ENCODE results near the gene TRPM3.

TRPM3 gene

GRCh38 chr9:71121275-71122021, at the start of gene TRPM3:
Gene TRPM3, minus strand, starts transcription at chr9:71121621. Its CDS starts 267 bp downstream, at chr9:71121354.
- no peak for DNase-seq

- no peak for DNase-seq
Measured at GRCh38 chr9:71168418-71168817, 47.0 kb upstream of the TRPM3 start.

- no peak for DNase-seq
Measured at GRCh38 chr9:71162126-71162525, 40.7 kb upstream of the TRPM3 start.

GRCh38 chr9:71157731-71158130, 36.3 kb upstream of the TRPM3 start:
- no peak for DNase-seq

DNA sequence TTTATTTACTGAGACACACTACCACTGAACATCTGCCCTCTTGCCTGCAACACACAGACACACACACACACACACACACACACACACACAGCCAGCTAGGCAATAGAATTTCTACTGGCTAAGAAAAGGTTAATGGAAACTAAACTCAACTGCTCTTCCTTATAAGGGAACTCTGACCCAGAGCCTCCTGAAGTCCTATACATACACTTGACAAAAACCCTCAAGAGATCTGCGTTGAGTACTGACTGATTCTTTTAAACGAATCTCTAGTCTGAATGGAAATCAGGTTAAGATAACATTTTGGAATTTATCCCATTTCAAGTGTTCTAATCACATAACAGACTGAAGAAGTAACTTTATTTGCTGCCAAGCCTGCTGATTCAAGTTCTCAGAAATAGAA, 25.9 kb upstream of the TRPM3 start:
- no peak for DNase-seq

- DNase-seq = no peak
Measured at GRCh38 chr9:71146511-71146910, 25.1 kb upstream of the TRPM3 start.

GRCh38 chr9:71145179-71145578, 23.8 kb upstream of the TRPM3 start:
- no peak for DNase-seq

- DNase-seq = no peak
Measured at GRCh38 chr9:71144495-71144894, 23.1 kb upstream of the TRPM3 start.

- no peak for DNase-seq
Measured at GRCh38 chr9:71136696-71137095, 15.3 kb upstream of the TRPM3 start.

- DNase-seq = no peak
Measured at GRCh38 chr9:71131145-71131544, 9.7 kb upstream of the TRPM3 start.

- no peak for DNase-seq
Measured at GRCh38 chr9:71130521-71130920, 9.1 kb upstream of the TRPM3 start.

DNA sequence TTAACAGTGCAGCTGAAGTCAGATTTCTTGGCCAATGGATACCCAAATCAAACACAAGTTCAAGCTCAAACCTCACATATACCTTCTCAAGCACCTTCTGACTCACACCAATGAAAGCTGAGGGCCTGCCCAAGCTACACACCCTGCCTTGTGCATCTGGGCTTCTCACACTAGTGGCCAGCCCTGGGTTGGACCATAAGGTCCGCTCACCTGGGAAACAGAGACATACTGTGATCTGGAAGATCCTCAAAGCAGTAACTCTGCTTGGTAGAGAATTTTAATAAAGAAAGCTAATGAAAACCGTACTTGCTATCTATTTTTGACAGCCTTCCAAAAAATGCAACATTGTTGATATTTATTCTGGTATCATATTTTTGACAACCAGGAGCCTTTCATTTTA, 7.4 kb upstream of the TRPM3 start:
- DNase-seq = no peak

GRCh38 chr9:71127301-71127700, 5.9 kb upstream of the TRPM3 start:
- DNase-seq = no peak

DNA sequence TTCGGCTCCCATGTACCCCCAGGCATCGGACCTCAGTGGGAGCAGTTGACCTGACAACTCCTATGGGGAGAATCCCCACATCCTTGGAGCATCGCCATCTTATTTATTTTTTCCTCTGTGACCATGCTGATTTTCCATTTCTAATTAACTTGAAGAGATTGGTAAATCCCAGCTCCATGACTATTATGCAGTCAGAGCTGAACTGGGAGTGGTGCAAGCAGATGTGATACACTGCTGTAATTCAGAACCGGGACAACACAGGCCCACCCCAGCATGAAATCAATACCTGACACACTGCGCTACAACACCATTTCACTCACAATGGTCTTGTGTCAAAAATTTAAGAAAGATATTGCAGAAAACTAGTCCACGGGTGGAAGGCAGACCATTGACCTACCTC, 1.0 kb upstream of the TRPM3 start:
- no peak for DNase-seq

DNA sequence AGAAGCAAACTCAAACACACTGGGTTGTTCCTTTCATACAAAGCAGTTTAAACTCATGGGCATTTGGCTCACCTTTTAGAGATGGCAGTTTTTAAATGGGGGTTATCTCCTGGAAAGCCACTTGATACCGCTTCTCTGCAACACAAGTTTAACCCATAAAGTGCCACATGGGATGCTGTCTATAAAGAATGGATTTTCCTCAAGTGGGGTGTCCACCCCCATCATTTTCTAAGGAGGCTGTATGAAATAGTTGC, 528 bp upstream of the TRPM3 start:
- DNase-seq = no peak

DNA sequence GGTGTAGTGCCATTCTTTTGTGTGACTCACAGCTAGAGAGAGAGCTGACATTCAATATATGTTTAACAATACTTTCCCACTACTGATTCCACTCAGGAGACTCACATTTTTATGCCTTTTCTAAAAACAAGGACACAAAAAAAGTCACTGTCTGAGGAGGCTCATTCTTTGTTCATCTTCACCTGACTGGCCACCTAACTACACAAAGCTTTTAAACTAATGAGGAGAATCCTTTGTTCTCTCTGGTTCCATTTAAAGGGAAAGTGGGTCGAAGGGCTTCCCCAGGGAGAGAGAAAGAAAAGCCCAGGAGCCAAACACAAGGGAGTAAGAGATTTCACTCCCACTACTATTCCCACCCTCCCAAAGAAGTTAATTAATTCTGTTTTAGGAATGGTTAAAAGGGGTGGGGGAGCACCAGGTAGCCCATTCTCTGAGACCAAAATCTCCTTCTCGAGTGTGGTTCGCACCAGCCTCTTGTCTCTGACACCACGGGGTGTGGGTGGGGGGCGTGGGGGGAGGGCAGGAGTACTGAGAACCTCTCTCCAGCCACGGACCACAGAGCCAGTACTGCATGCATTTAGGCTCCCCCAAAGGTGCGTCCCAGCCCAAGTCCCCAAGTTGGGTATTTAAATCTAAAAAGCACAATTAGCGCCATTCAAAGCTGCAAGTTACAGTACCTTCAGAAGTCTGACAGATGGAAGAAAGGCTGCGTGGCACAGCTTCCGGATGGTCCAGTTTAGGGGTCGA, 747 bp downstream of the TRPM3 start:
- DNase-seq = no peak

- DNase-seq = no peak
Measured at GRCh38 chr9:71119746-71120145, 1.7 kb downstream of the TRPM3 start.

DNA sequence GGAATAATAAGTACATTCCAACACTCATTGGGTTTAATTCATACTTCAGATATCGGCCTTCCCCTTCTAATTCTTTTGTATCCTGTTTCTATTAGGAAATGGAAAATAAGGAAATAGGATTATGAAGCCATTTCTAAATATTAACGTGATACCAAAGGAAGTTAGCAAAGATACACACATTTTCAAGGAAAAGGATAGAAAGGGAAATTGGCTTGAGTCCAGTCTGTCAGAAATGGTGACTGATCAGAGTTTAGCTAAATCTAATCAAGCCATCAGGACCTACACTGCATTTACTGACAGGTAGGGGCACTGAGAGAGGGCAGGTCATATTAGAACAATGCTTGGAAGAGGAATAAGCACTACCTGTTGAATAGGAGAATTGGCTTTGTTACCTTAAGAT, 3.1 kb downstream of the TRPM3 start:
- DNase-seq = no peak

DNA sequence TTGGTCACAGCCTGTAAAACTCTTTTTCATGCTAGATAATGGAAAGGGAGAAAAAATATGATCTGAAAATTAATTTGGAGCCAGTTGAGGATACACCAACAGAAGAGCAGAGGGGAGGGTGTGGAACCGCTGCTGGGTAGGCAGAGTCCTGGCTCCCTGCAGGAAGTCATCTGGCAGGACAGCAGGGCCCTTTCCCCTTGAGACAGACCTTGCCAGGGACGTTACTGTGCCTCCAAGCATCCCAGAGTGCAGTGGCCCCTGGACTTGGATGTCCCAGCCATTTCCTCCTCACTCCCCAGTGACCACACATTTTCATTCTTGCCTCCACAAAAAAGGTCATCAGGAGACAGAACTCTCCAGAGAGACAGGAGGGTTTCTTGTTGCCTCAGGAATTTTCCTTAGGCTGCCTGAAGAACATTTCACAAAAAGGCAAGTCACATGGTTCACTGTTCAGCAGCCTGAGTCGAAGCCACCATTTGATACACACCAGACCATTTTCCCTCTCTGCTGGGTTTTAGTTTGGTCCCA, 5.9 kb downstream of the TRPM3 start:
- no peak for DNase-seq

GRCh38 chr9:71112866-71113265, 8.6 kb downstream of the TRPM3 start:
- DNase-seq = no peak

GRCh38 chr9:71108937-71109336, 12.5 kb downstream of the TRPM3 start:
- no peak for DNase-seq

DNA sequence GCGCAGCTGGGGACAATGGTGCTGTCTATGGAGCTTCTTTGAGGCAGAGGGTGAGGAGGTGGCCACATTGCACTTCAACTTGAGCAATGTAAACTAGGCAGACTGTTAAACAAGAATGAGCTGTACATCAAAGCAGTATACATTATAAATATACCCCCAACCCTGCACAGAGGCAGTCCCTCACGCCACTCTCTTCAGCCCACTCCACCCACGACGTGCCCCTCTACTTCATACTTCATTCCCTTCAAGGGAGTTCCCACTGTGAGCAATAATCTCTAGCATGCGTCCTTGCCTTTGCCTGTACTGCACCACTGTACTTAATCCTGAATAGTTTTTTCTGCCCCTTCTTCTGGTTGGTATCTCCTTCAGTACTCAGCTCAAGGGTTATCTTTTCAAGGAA, 14.4 kb downstream of the TRPM3 start:
- DNase-seq = no peak

DNA sequence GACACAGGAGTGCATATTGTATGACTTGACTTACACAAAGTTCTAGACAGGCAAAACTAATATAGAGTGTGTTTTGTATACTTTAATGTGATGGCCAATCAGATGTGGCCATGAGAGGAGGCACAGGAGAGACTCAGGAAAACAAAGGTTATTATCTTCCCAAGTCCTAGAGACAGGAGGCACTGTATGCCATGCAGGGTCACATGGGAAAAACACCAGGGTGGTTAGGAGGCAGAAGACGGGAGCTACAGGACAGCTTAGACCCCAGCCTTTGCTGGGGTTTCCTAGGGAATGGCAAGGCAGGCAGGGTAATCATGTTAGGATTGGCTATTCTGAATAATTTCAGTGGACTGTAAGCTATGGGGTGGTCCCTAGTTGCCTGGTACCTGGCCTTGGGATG, 16.2 kb downstream of the TRPM3 start:
- DNase-seq = no peak

GRCh38 chr9:71098801-71099200, 22.6 kb downstream of the TRPM3 start:
- DNase-seq = no peak

GRCh38 chr9:71097671-71098070, 23.8 kb downstream of the TRPM3 start:
- DNase-seq = peak in 1 of 3 donors; percentile 5
